ENCODE data around the gene ALG8. TPM values are rescaled to one million over a fixed set of nuclear protein-coding genes. Genes with fewer than 3 reads are reported as not detected.
A peak's percentile ranks its signal among the peaks of the same experiment; 100 is the strongest.

Gene ALG8
- total RNA-seq (10 to 100 TPM; 22.2 to 23.6 TPM), polyA plus RNA-seq (10 to 100 TPM; 18.0 to 24.2 TPM)
- long read RNA-seq, donor 1, transcript ALG8-201 (13 exons, 1,675 nt): major isoform, 23 of 43 reads
- long read RNA-seq, donor 1, transcript ALG8-202 (14 exons, 1,677 nt): minor isoform, 7 of 43 reads
- long read RNA-seq, donor 1, partial matches to known transcripts: 0 of 43 reads
- long read RNA-seq, donor 1, other reads (novel, unspliced or antisense): 13 of 43 reads
- long read RNA-seq, donor 2, partial matches to known transcripts: 1 of 6 reads
- long read RNA-seq, donor 2, other reads (novel, unspliced or antisense): 2 of 6 reads

- peak within 1 kb of the TSS in 1 of 2 donors; percentile 9 for H3K27ac ChIP-seq (ENCODE audit: low read depth in 1 of 2, low read length in 2 of 2)
These were observed at the start of gene ALG8 for GRCh38 chr11:78139422-78140391. ALG8 (minus strand) TSS chr11:78139626; CDS start chr11:78139588, 38 bp downstream.

GRCh38 chr11:78188286-78189173, 49.1 kb upstream of the ALG8 start, which contains the start of the genes KCTD21 and USP35:
KCTD21 (minus strand) TSS chr11:78188626; CDS start chr11:78174554, 14,072 bp downstream.
USP35 (plus strand) TSS chr11:78188919; CDS start chr11:78196246, 7,327 bp downstream.
- WGBS, 2 donors: 0 to 1% methylated on average over 66 to 74 of the region's 74 CpGs
- peak within 1 kb of the TSS; percentile 73 to 77 for H3K4me3 ChIP-seq (ENCODE audit: low read length in 2 of 2)
- peak within 1 kb of the TSS in 1 of 2 donors; percentile 58 for H3K27ac ChIP-seq (ENCODE audit: low read depth in 1 of 2, low read length in 2 of 2)
- H3K4me1 ChIP-seq (ENCODE audit: control insufficient read depth in 1 of 2, insufficient read depth in 2 of 2, low read length in 2 of 2): peaks cover 0 to 5% of the 10 kb centered on the region in 2 donors
- ATAC-seq (ENCODE audit: low FRiP score) (peak; percentile 97), DNase-seq (peak; percentile 99)
- H3K36me3 ChIP-seq (ENCODE audit: control insufficient read depth in 1 of 2, insufficient read depth in 2 of 2, low read length in 1 of 2): no peaks in the 10 kb centered on the region
- no peaks in the 10 kb centered on the region for H3K9me3 ChIP-seq (ENCODE audit: control insufficient read depth, low read length)
- H3K27me3 ChIP-seq (ENCODE audit: control insufficient read depth in 1 of 2, insufficient read depth in 2 of 2, low read length in 1 of 2): no peaks in the 10 kb centered on the region
- intact Hi-C loops (cut with DNase I): loop anchor here in 1 of 2 donors (1.0 to 5.0 kb wide), 3 partner anchors 19 to 50 kb away; partner anchors contain the start of gene ALG8

More at GRCh38 chr11:78139422-78140391, at the start of gene ALG8:
- Histone ChIP-seq H3K27me3 (ENCODE audit: control insufficient read depth in 1 of 2, insufficient read depth in 2 of 2, low read length in 1 of 2) (no peaks in the 10 kb centered on the region), H3K9me3 (ENCODE audit: control insufficient read depth, low read length) (no peaks in the 10 kb centered on the region), H3K36me3 (ENCODE audit: control insufficient read depth in 1 of 2, insufficient read depth in 2 of 2, low read length in 1 of 2) (no peaks in the 10 kb centered on the region), H3K4me3 (ENCODE audit: low read length in 2 of 2) (peak within 1 kb of the TSS; percentile 69 to 81), H3K4me1 (ENCODE audit: control insufficient read depth in 1 of 2, insufficient read depth in 2 of 2, low read length in 2 of 2) (no peaks in the 10 kb centered on the region)
- intact Hi-C loops (cut with DNase I): loop anchor here in 1 of 2 donors (2.0 to 5.0 kb wide), 2 partner anchors 49 to 278 kb away; partner anchors contain the start of genes GAB2, KCTD21 and USP35
- 1 to 2% methylated on average over 52 of the region's 52 CpGs for WGBS, 2 donors
- DNase-seq (peak; percentile 97 to 99), ATAC-seq (ENCODE audit: low FRiP score) (peak; percentile 98)

GRCh38 chr11:78187366-78188285, 48.2 kb upstream of the ALG8 start:
- WGBS, 2 donors: 4 to 6% methylated on average over 31 of the region's 31 CpGs
- Histone ChIP-seq H3K27ac (ENCODE audit: low read depth in 1 of 2, low read length in 2 of 2) (peak overlapping the region in 1 of 2 donors; percentile 58), H3K27me3 (ENCODE audit: control insufficient read depth in 1 of 2, insufficient read depth in 2 of 2, low read length in 1 of 2) (no peaks in the 10 kb centered on the region), H3K4me1 (ENCODE audit: control insufficient read depth in 1 of 2, insufficient read depth in 2 of 2, low read length in 2 of 2) (no peaks in the 10 kb centered on the region), H3K36me3 (ENCODE audit: control insufficient read depth in 1 of 2, insufficient read depth in 2 of 2, low read length in 1 of 2) (no peaks in the 10 kb centered on the region), H3K4me3 (ENCODE audit: low read length in 2 of 2) (peak overlapping the region; percentile 56 to 73), H3K9me3 (ENCODE audit: control insufficient read depth, low read length) (no peaks in the 10 kb centered on the region)
- DNase-seq (peak in 1 of 2 donors; percentile 34), ATAC-seq (ENCODE audit: low FRiP score) (peak; percentile 67)
- intact Hi-C loops (cut with DNase I): loop anchor here (1.0 to 5.0 kb wide), 4 partner anchors 15 to 49 kb away; partner anchors contain the start of gene ALG8 (in 1 of the 2)

- 66 to 67% methylated on average over 2 of the region's 2 CpGs for WGBS, 2 donors
- Histone ChIP-seq H3K4me3 (ENCODE audit: low read length in 2 of 2) (no peak overlapping the region), H3K4me1 (ENCODE audit: control insufficient read depth in 1 of 2, insufficient read depth in 2 of 2, low read length in 2 of 2) (peaks cover 0 to 7% of the 10 kb centered on the region in 2 donors), H3K27ac (ENCODE audit: low read depth in 1 of 2, low read length in 2 of 2) (no peak overlapping the region), H3K36me3 (ENCODE audit: control insufficient read depth in 1 of 2, insufficient read depth in 2 of 2, low read length in 1 of 2) (no peaks in the 10 kb centered on the region), H3K9me3 (ENCODE audit: control insufficient read depth, low read length) (no peaks in the 10 kb centered on the region), H3K27me3 (ENCODE audit: control insufficient read depth in 1 of 2, insufficient read depth in 2 of 2, low read length in 1 of 2) (no peaks in the 10 kb centered on the region)
- DNase-seq (no peak), ATAC-seq (ENCODE audit: low FRiP score) (no peak)
- intact Hi-C loops (cut with DNase I): no loop called here
These were observed 41.8 kb upstream of the ALG8 start for GRCh38 chr11:78181185-78181584.

- intact Hi-C loops (cut with DNase I): no loop called here
- Histone ChIP-seq H3K27me3 (ENCODE audit: control insufficient read depth in 1 of 2, insufficient read depth in 2 of 2, low read length in 1 of 2) (no peaks in the 10 kb centered on the region), H3K4me1 (ENCODE audit: control insufficient read depth in 1 of 2, insufficient read depth in 2 of 2, low read length in 2 of 2) (peaks cover 0 to 7% of the 10 kb centered on the region in 2 donors), H3K9me3 (ENCODE audit: control insufficient read depth, low read length) (no peaks in the 10 kb centered on the region), H3K36me3 (ENCODE audit: control insufficient read depth in 1 of 2, insufficient read depth in 2 of 2, low read length in 1 of 2) (no peaks in the 10 kb centered on the region), H3K4me3 (ENCODE audit: low read length in 2 of 2) (no peak overlapping the region), H3K27ac (ENCODE audit: low read depth in 1 of 2, low read length in 2 of 2) (no peak overlapping the region)
- ATAC-seq (ENCODE audit: low FRiP score) (no peak), DNase-seq (no peak)
- 95% methylated on average over 4 of the region's 4 CpGs for WGBS, 2 donors
These were observed 41.3 kb upstream of the ALG8 start for GRCh38 chr11:78180751-78181150.

- Histone ChIP-seq H3K27ac (ENCODE audit: low read depth in 1 of 2, low read length in 2 of 2) (peak overlapping the region in 1 of 2 donors; percentile 4), H3K4me1 (ENCODE audit: control insufficient read depth in 1 of 2, insufficient read depth in 2 of 2, low read length in 2 of 2) (peaks cover 0 to 7% of the 10 kb centered on the region in 2 donors), H3K4me3 (ENCODE audit: low read length in 2 of 2) (no peak overlapping the region), H3K9me3 (ENCODE audit: control insufficient read depth, low read length) (no peaks in the 10 kb centered on the region), H3K36me3 (ENCODE audit: control insufficient read depth in 1 of 2, insufficient read depth in 2 of 2, low read length in 1 of 2) (no peaks in the 10 kb centered on the region), H3K27me3 (ENCODE audit: control insufficient read depth in 1 of 2, insufficient read depth in 2 of 2, low read length in 1 of 2) (no peaks in the 10 kb centered on the region)
- 88 to 89% methylated on average over 7 of the region's 7 CpGs for WGBS, 2 donors
- intact Hi-C loops (cut with DNase I): no loop called here
- DNase-seq: peak in 1 of 2 donors; percentile 37
- no peak for ATAC-seq (ENCODE audit: low FRiP score)
These were observed 40.1 kb upstream of the ALG8 start for GRCh38 chr11:78179459-78180071.

- WGBS, 2 donors: 86 to 89% methylated on average over 7 of the region's 7 CpGs
- intact Hi-C loops (cut with DNase I): no loop called here
These were observed 37.8 kb upstream of the ALG8 start for GRCh38 chr11:78177216-78177615.

More at GRCh38 chr11:78177216-78177615, 37.8 kb upstream of the ALG8 start:
- peak; percentile 23 for ATAC-seq (ENCODE audit: low FRiP score)
- Histone ChIP-seq H3K4me1 (ENCODE audit: control insufficient read depth in 1 of 2, insufficient read depth in 2 of 2, low read length in 2 of 2) (peaks cover 0 to 7% of the 10 kb centered on the region in 2 donors), H3K9me3 (ENCODE audit: control insufficient read depth, low read length) (no peaks in the 10 kb centered on the region), H3K27me3 (ENCODE audit: control insufficient read depth in 1 of 2, insufficient read depth in 2 of 2, low read length in 1 of 2) (no peaks in the 10 kb centered on the region), H3K36me3 (ENCODE audit: control insufficient read depth in 1 of 2, insufficient read depth in 2 of 2, low read length in 1 of 2) (peaks cover 2 to 3% of the 10 kb centered on the region in 2 donors), H3K27ac (ENCODE audit: low read depth in 1 of 2, low read length in 2 of 2) (no peak overlapping the region), H3K4me3 (ENCODE audit: low read length in 2 of 2) (no peak overlapping the region)
- DNase-seq: peak in 1 of 2 donors; percentile 21
